Measurements from ENCODE around the gene ERICH4. TPM values are rescaled to one million over a fixed set of nuclear protein-coding genes. Genes with fewer than 3 reads are reported as not detected.
"Not testable (repeated sequence)": the region's sequence is repeated elsewhere in the genome, so short reads cannot be mapped to it uniquely, and the experiment has no call there.

The ERICH4 gene
- total RNA-seq, 2 experiments from 2014 or later: not detected

DNA sequence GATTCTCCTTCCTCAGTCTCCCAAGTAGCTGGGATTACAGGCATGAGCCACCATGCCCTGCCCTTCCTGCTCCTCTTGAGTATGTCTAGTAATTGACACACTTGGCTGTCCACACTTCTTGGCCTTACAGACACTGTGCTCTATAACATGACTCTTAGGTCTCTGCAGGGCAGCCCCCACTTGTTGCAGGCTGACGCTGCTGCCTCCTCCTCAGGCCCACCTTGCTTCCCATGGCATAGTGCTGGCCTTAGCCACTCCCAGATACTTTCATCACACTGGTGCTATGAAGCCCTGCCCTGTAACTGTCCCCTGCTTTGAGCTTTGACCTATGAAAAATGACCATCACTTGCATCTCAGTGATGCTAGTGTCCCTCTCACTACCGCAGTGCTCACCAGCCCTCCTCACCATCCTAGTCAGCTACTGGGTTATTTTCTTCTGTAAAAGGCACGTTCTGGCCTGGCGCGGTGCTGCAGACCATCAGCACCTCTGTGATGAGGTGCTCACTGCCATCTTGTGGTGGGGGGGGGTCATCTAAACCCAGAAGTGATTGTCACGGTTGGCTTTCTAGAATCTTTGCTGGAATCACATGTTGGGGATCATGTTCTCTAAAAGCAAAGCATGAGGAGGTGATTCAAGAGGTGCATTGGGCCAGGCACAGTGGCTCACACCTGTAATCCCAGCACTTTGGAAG, 9.8 kb downstream of the ERICH4 start:
- ChIA-PET POLR2A (interaction anchor here (0.7 kb wide), 1 partner anchor 38 kb away, joined by 3 read pairs; no protein-coding TSS in a partner anchor), CTCF (interaction anchor here (0.7 to 1.8 kb wide), 3 partner anchors 19 to 144 kb away, joined by 3 to 5 read pairs (median 5); no protein-coding TSS in a partner anchor)

DNA sequence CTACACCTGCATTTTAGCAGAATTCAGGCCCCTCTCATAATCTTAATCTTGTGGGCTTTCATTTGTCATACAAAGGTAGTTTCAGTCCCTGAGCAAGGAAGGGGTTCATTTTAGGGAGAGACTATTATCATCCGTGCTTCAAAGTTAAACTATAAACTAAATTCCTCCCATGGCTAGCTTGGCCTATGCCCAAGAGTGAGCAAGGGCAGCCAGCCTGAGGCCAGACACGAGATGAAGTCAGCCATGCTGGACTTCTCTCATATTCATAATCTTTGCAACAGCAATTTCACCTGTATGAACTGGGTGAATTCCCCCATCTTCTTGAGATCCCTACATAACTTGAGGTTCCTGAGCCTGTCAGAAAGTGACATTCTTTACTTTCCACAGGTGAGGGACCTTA, 13.0 kb downstream of the ERICH4 start:
- ChIA-PET POLR2A (no interaction called here), CTCF (interaction anchor here (1.2 kb wide), 1 partner anchor 24 kb away, joined by 3 read pairs; no protein-coding TSS in a partner anchor)

- ChIA-PET CTCF (interaction anchor here (1.2 kb wide), 1 partner anchor 24 kb away, joined by 3 read pairs; no protein-coding TSS in a partner anchor), POLR2A (no interaction called here)
Measured at GRCh38 chr19:41456342-41456918, 13.5 kb downstream of the ERICH4 start.

GRCh38 chr19:41457241-41457640, 14.3 kb downstream of the ERICH4 start:
- CTCF ChIA-PET: interaction anchor here (0.7 to 1.4 kb wide), 2 partner anchors 8 to 1151 kb away, joined by 5 to 6 read pairs; no protein-coding TSS in a partner anchor
- POLR2A ChIA-PET: interaction anchor here (0.7 kb wide), 2 partner anchors 9 to 657 kb away, joined by 3 to 5 read pairs; no protein-coding TSS in a partner anchor

- ChIA-PET CTCF (no interaction called here), POLR2A (no interaction called here)
Measured at GRCh38 chr19:41462497-41462896, 19.5 kb downstream of the ERICH4 start.

GRCh38 chr19:41463257-41464256, 20.6 kb downstream of the ERICH4 start:
- CTCF ChIA-PET, POLR2A ChIA-PET: not testable (repeated sequence)

DNA sequence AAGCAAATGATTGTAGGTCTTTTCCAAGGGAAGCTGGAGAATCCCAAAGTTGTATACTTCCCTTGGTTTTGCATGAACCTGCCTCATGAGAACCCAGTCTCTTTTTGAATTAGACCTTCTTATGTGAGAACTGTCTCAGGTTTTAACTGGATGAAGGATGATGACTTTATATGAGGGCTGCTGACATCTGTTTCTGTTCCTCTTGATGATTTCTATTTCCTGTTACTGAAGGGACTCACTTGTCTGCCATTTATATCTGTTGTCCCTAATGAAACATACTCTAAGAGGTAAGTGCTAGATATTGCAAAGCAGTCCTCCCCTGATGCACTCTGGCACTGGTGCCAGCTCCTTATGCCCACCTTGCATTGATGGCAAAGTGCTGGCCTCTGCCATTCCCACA, 33.6 kb downstream of the ERICH4 start:
- ChIA-PET POLR2A (no interaction called here), CTCF (no interaction called here)

- ChIA-PET POLR2A (no interaction called here), CTCF (no interaction called here)
Measured at GRCh38 chr19:41478171-41478570, 35.2 kb downstream of the ERICH4 start.

DNA sequence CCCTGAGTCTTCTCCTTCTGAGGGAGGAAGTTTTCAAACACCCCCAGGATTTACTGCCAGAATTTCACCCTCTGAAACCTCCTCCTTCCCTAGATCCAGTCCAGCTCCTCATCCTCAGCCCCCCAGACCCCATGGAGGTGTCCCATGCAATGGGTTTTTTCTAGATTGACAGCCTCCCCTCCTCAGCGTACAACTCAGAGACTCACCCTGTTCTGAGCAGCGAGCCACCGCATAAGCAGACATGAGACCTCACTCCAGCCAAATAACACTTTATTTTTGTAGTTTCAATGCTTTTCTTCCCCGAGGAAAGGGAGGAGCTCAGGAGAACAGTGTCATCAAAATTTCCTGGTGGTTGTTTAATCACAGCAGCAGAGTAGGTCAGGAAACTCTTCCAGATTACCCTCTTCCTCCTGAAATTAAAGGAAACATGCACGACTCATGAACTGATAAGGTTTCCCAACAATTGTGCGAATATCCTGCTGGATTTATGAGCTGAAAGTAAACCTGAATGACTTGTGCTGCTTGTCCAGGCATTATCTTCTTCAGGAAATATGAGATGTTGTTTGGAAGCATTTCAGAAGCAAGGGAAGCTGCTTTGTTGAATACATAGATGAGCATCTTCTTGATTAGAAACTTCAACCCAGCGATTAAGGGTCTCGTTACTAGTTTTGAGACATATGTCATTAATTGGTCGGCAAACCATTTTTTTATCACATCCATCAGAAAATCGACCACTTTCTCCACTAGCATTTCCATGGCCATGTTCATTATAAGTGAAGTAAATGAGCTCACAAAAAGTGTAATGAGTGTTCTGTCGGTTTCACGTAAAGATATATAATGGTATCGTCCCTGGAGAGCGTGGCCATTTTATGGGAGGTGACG, 36.2 kb downstream of the ERICH4 start:
- CTCF ChIA-PET: interaction anchor here (0.6 to 0.9 kb wide), 3 partner anchors 28 to 88 kb away, joined by 3 read pairs; no protein-coding TSS in a partner anchor

GRCh38 chr19:41479757-41480191, 36.8 kb downstream of the ERICH4 start:
- CTCF ChIA-PET: interaction anchor here (0.8 to 0.9 kb wide), 2 partner anchors 29 to 41 kb away, joined by 3 read pairs; no protein-coding TSS in a partner anchor

More for the DNA sequence above, 36.2 kb downstream of the ERICH4 start:
- POLR2A ChIA-PET: no interaction called here

DNA sequence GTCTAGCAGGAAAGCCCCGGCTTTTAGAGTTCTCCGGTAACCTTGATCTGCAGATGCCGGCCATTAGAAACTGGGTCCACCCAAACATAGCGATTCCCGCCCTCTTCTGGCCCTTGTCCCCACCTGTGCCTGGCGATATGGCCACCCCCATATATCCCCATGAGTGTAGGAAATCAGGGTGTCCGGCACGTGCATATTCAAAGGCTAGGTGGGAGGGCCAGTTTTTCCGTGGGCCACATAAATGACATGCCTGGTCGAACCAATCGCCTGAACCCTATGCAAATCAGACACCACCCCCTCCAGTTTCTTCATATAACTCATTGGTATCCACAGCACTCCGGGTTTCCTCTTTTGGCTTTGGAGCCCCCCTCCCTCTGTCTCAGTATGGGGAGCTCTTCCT, 37.4 kb downstream of the ERICH4 start:
- POLR2A ChIA-PET: no interaction called here
- CTCF ChIA-PET: interaction anchor here (0.6 kb wide), 1 partner anchor 204 kb away, joined by 4 read pairs; no protein-coding TSS in a partner anchor

More at GRCh38 chr19:41479757-41480191, 36.8 kb downstream of the ERICH4 start:
- POLR2A ChIA-PET: no interaction called here

DNA sequence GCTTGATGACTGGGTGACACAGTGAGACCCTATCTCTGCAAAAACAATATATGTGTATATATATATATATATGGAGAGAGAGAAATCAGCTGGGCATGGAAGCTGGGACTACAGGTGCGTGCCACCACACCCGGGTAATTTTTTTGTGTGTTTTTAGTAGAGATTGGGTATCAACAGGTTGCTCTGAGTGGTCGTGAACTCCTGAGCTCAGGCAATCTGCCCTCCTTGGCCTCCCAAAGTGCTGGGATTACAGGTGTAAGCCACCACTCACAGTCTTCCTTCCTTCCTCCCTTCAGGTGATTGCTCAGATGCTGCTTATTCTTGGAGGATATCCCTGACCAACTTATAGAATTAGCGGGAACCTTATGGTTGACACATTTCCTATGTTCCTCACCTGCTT, 41.9 kb downstream of the ERICH4 start:
- ChIA-PET POLR2A (no interaction called here), CTCF (no interaction called here)

- POLR2A ChIA-PET, CTCF ChIA-PET: not testable (repeated sequence)
Measured at GRCh38 chr19:41486953-41487352, 44.0 kb downstream of the ERICH4 start.

DNA sequence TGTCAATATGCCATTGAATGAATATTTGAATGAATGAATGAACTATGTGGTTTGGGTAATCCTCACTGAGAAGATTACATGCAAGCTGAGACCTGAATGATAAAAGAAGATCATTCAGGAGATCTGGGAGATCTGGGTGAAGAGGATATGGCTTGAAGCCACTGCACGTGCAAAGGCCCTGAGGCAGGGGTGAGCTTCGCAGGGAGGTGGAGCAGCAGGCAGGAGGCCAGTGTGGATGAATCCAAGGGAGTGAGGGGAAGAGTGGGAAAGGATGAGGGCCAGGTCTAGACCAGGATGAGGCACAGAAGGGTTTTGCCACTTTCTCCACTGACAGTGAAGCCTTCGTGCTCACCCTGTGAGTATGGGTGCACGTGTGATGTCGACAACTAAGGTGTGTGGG, 49.9 kb downstream of the ERICH4 start:
- POLR2A ChIA-PET: no interaction called here
- CTCF ChIA-PET: no interaction called here

Other genes with a start within 250 kb of the ERICH4 start
- not detected for gene CYP2S1, start 249.9 kb upstream of the ERICH4 start, total RNA-seq
- gene AXL, start 223.9 kb upstream of the ERICH4 start, total RNA-seq: under 1 TPM; 0.08 to 0.21 TPM
- 100 to 1,000 TPM; 258 to 262 TPM for gene HNRNPUL1, start 178.8 kb upstream of the ERICH4 start, total RNA-seq
- gene CCDC97, start 133.0 kb upstream of the ERICH4 start, total RNA-seq: 10 to 100 TPM; 22.9 to 25.1 TPM
- gene TGFB1, start 89.2 kb upstream of the ERICH4 start, total RNA-seq: 100 to 1,000 TPM; 148 to 150 TPM
- 1 to 10 TPM; 5.5 to 5.6 TPM for gene B9D2, start 79.0 kb upstream of the ERICH4 start, total RNA-seq
- 1 to 10 TPM; 2.2 to 3.0 TPM for gene TMEM91, start 66.6 kb upstream of the ERICH4 start, total RNA-seq
- gene EXOSC5, start 45.8 kb upstream of the ERICH4 start, total RNA-seq: 10 to 100 TPM; 52.2 to 57.6 TPM
- gene BCKDHA, start 45.3 kb upstream of the ERICH4 start, total RNA-seq: 10 to 100 TPM; 21.5 to 24.8 TPM
- under 1 TPM; 0.36 to 0.61 TPM for gene B3GNT8, start 15.8 kb upstream of the ERICH4 start, total RNA-seq
- gene DMAC2, start 3.2 kb upstream of the ERICH4 start, total RNA-seq: 10 to 100 TPM; 67.6 to 70.0 TPM
- 10 to 100 TPM; 41.9 to 43.8 TPM for gene CEACAM21, start 133.0 kb downstream of the ERICH4 start, total RNA-seq
- not detected for gene CEACAM4, start 183.9 kb downstream of the ERICH4 start, total RNA-seq
- not detected for gene CEACAM7, start 245.1 kb downstream of the ERICH4 start, total RNA-seq

All from activated CD8-positive, alpha-beta memory T cell treated with anti-CD3 and anti-CD28 coated beads for 36 hours (primary cell).